BJ (cell line): Measurements from ENCODE around the gene UBASH3A. TPM values are rescaled to one million over a fixed set of nuclear protein-coding genes. Genes with fewer than 3 reads are reported as not detected.

Experiments used
- CTCF ChIA-PET: fragments of 350-600 bp; formaldehyde crosslinking; extraction: SDS; loops from one replicate; lab custom pipeline; 2021; ENCODE audit warnings: antibody characterized with exemption, inconsistent platforms; lab: Yijun Ruan, JAX
- POLR2A ChIA-PET: fragments of 300-600 bp; sonication (Branson Sonifier 250); formaldehyde crosslinking; extraction: SDS; loops from one replicate; lab custom pipeline; 2021; ENCODE audit warnings: antibody characterized with exemption; lab: Charles Lee
- DNase-seq: peaks from one replicate; pipeline ENCODE4 v3.0.0-alpha.2; 2011; ENCODE audit warnings: low read depth
- H3K27me3 ChIP-seq: 2 replicates; pipeline ENCODE4 v1.6.0; 2011; ENCODE audit warnings: low read length; ENCODE audit not compliant: control insufficient read depth, insufficient read depth
- H3K36me3 ChIP-seq: 2 replicates; pipeline ENCODE4 v1.5.1; 2011; ENCODE audit warnings: low read length; ENCODE audit not compliant: control insufficient read depth, insufficient read depth
- H3K4me3 ChIP-seq: 2 replicates; pipeline ENCODE4 v1.5.1; 2011; ENCODE audit warnings: low read depth, mild to moderate bottlenecking, control low read depth, low read length
- polyA plus RNA-seq: library from polyadenylated mRNA; depleted of rRNA; stranded (reverse); fragments of >200 nt; gene quantifications from 2 replicates; pipeline ENCODE4 v1.2.3, GENCODE V29; 2011
- TF ChIP-seq, protein P1 (sequence below): IDR thresholded peaks from 2 replicates; pipeline ENCODE4 v1.5.1; 2011; ENCODE audit warnings: low read depth, mild to moderate bottlenecking, control low read depth, inconsistent platforms, low read length, moderate library complexity; ENCODE audit not compliant: insufficient read depth

UBASH3A gene
- polyA plus RNA-seq, 1 experiment: not detected

DNA sequence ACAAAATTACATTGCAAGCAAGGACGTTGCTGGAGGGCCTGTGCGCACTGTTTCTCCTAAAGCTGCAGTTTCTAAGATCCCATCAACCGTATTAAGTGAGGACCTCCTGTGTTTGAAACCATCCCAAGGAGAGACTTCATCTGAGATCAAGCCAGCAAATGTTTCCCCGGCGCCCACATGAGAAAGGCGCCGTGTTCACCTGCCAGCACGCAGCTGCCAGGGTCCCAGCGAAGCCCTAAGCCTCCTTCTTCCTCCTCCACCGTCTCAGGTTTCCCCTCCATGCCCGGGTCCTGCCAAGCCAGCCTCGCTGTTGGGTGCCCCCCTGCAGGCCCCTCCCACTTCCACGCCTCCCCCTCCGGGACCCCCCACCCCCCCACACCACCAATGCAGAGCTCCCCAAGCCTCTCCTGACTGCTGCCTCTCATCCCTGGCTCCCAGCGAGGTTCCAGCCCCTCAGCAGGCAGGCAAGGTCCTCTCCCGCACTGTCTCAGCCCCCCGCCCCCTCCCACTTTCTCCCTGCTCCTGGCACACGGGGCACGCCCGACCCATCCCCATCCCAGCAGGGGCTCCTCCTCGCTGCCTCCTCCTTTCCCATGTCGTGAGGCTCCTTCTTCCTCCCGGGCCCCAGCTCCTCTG is 28.7 kb upstream of the UBASH3A start:
- TF ChIP-seq, protein P1, sequence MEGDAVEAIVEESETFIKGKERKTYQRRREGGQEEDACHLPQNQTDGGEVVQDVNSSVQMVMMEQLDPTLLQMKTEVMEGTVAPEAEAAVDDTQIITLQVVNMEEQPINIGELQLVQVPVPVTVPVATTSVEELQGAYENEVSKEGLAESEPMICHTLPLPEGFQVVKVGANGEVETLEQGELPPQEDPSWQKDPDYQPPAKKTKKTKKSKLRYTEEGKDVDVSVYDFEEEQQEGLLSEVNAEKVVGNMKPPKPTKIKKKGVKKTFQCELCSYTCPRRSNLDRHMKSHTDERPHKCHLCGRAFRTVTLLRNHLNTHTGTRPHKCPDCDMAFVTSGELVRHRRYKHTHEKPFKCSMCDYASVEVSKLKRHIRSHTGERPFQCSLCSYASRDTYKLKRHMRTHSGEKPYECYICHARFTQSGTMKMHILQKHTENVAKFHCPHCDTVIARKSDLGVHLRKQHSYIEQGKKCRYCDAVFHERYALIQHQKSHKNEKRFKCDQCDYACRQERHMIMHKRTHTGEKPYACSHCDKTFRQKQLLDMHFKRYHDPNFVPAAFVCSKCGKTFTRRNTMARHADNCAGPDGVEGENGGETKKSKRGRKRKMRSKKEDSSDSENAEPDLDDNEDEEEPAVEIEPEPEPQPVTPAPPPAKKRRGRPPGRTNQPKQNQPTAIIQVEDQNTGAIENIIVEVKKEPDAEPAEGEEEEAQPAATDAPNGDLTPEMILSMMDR: no peak
- Histone ChIP-seq H3K27me3 (no peaks in the 10 kb centered on the region), H3K36me3 (no peaks in the 10 kb centered on the region), H3K4me3 (no peak overlapping the region)
- CTCF ChIA-PET: no interaction called here
- POLR2A ChIA-PET: no interaction called here
- no peak for DNase-seq

DNA sequence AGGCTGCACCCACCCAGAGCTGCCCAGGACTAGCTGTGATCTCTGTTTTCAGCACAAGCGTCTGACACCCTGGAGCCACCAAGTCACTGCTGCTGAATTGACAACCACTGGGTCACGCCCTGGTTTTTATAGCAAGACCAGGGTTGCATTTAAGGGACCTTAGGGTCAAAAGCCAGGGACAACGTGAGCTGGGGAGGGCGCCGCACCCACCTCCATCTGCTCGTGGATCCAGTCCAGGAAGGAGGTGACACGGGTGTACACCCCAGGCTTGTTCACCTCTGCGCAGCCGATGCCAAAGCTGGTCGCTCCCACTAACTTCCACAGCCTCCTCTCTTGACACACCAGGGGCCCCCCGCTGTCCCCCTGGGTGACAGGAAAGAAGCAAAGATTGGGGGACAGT is 28.2 kb upstream of the UBASH3A start:
- no peaks in the 10 kb centered on the region for H3K36me3 ChIP-seq
- POLR2A ChIA-PET: no interaction called here
- TF ChIP-seq, protein P1: no peak
- H3K4me3 ChIP-seq: no peak overlapping the region
- CTCF ChIA-PET: no interaction called here
- no peaks in the 10 kb centered on the region for H3K27me3 ChIP-seq
- no peak for DNase-seq

- CTCF ChIA-PET: no interaction called here
- H3K4me3 ChIP-seq: no peak overlapping the region
- H3K36me3 ChIP-seq: no peaks in the 10 kb centered on the region
- POLR2A ChIA-PET: no interaction called here
- H3K27me3 ChIP-seq: no peaks in the 10 kb centered on the region
- TF ChIP-seq, protein P1: no peak
- DNase-seq: no peak
Observed at GRCh38 chr21:42375966-42376337, 27.8 kb upstream of the UBASH3A start.

DNA sequence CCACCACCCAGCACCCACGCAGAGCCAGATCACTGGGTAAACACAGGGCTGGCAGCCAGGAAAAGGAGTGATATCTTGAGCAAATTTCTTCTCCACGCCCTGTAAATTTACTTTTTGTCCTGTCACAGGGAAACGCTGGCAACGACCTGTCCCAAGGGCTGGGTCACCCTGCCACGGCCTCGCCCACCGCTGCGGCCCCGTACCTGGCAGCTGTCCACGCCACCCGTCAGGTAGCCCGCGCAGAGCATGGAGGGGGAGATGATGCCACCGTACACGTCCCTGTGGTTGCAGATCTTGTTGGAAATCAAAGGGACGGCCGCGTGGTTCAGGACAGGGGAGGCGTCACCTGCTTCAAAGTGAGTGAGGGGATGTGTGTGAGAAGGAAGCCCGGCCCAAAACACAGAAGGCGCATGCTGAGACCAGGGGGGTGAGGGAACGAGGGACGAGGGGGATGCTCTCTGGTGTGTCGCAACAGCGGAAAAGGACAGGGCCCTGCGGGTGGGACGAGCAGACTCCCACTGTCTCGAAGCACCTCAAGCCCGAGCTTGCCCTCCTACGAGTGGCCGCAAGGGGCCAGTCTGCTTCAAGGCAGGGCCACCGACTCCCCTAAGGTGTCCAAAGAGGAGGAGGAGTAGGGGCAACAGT is 27.2 kb upstream of the UBASH3A start:
- DNase-seq: no peak
- TF ChIP-seq, protein P1: no peak
- H3K4me3 ChIP-seq: no peak overlapping the region
- ChIA-PET POLR2A (no interaction called here), CTCF (no interaction called here)
- H3K36me3 ChIP-seq: no peaks in the 10 kb centered on the region
- H3K27me3 ChIP-seq: no peaks in the 10 kb centered on the region

GRCh38 chr21:42377211-42377950 is 26.3 kb upstream of the UBASH3A start:
- no peaks in the 10 kb centered on the region for H3K36me3 ChIP-seq
- ChIA-PET CTCF (no interaction called here), POLR2A (no interaction called here)
- DNase-seq: no peak
- TF ChIP-seq, protein P1: no peak
- H3K4me3 ChIP-seq: no peak overlapping the region
- no peaks in the 10 kb centered on the region for H3K27me3 ChIP-seq
